COLO668 (cell line): ENCODE results near the gene DSN1.
"Not testable (repeated sequence)": the region's sequence is repeated elsewhere in the genome, so short reads cannot be mapped to it uniquely, and the experiment has no call there.

Experiments used
- DNase-seq: peaks from one replicate; lab custom pipeline; 2025; ENCODE audit not compliant: unreplicated experiment; lab: John Stamatoyannopoulos, UW

The DSN1 gene

GRCh38 chr20:36773597-36774390 lies at the start of gene DSN1:
TSS of gene DSN1 (minus strand) at chr20:36773763. CDS start at chr20:36771458, 2,305 bp downstream.
- DNase-seq, result peak; percentile 98

- DNase-seq, result no peak
These were observed 49.6 kb upstream of the DSN1 start for GRCh38 chr20:36823121-36823520.

GRCh38 chr20:36821964-36822437 lies 48.4 kb upstream of the DSN1 start:
- no peak for DNase-seq

GRCh38 chr20:36820928-36821327 lies 47.4 kb upstream of the DSN1 start:
- no peak for DNase-seq

- no peak for DNase-seq
These were observed 46.5 kb upstream of the DSN1 start for GRCh38 chr20:36820073-36820472.

- no peak for DNase-seq
These were observed 46.1 kb upstream of the DSN1 start for GRCh38 chr20:36819659-36820058.

- DNase-seq, result no peak
These were observed 45.3 kb upstream of the DSN1 start for GRCh38 chr20:36818861-36819260.

GRCh38 chr20:36818185-36818584 lies 44.6 kb upstream of the DSN1 start:
- DNase-seq, result no peak

GRCh38 chr20:36817496-36817895 lies 43.9 kb upstream of the DSN1 start:
- no peak for DNase-seq

- no peak for DNase-seq
These were observed 42.0 kb upstream of the DSN1 start for GRCh38 chr20:36815454-36816091.

GRCh38 chr20:36812594-36813463 lies 39.3 kb upstream of the DSN1 start:
- no peak for DNase-seq

- peak; percentile 66 for DNase-seq
These were observed 35.0 kb upstream of the DSN1 start for GRCh38 chr20:36808317-36809257.

- DNase-seq, result no peak
These were observed 32.5 kb upstream of the DSN1 start for GRCh38 chr20:36806049-36806448.

- no peak for DNase-seq
These were observed 31.8 kb upstream of the DSN1 start for GRCh38 chr20:36805396-36805795.

- DNase-seq, result no peak
These were observed 30.9 kb upstream of the DSN1 start for GRCh38 chr20:36804425-36804824.

GRCh38 chr20:36802326-36803222 lies 29.0 kb upstream of the DSN1 start:
- DNase-seq, result peak; percentile 11

- no peak for DNase-seq
These were observed 26.8 kb upstream of the DSN1 start for GRCh38 chr20:36800410-36800809.

- DNase-seq, result not testable (repeated sequence)
These were observed 25.8 kb upstream of the DSN1 start for GRCh38 chr20:36799313-36799712.

- DNase-seq, result no peak
These were observed 23.3 kb upstream of the DSN1 start for GRCh38 chr20:36796875-36797274.
